K562 (cell line): Measurements from ENCODE around the gene ZFYVE1. TPM values are rescaled to one million over a fixed set of nuclear protein-coding genes. Genes with fewer than 3 reads are reported as not detected.

Experiments used
- ATAC-seq: fragments of 200-7000 bp; cut with Tn5 transposase; 3 replicates; pipeline ENCODE4 v1.9.1; 2020; ENCODE audit warnings: moderate library complexity
- BruUV-seq: library from RNA; stranded (reverse); fragments of 400-500 nt; replicated peaks from 2 replicates; lab custom pipeline; 2021; lab: Mats Ljungman, UMichigan
- CTCF ChIA-PET: fragments of 300-600 bp; formaldehyde crosslinking; extraction: SDS; loops from one replicate; lab custom pipeline; 2021; ENCODE audit warnings: low intra/inter-chr PET ratio; lab: Yijun Ruan, JAX
- POLR2A ChIA-PET: fragments of 300-600, 350-650 bp; sonication (Branson Sonifier 250); formaldehyde crosslinking; extraction: SDS; loops from one replicate; lab custom pipeline; 2021; ENCODE audit warnings: antibody characterized with exemption, inconsistent platforms; lab: Yijun Ruan, JAX
- DNase-seq, 4 experiments: peaks; one replicate each; pipeline versions ENCODE4 v3.0.0 to v3.0.0-alpha.2; 2011 to 2018; ENCODE audit warnings: low spot score in 3 of 4, mixed read lengths in 3 of 4; ENCODE audit errors: extremely low read depth in 1 of 4
- FAIRE-seq: peaks from 2 replicates; lab custom pipeline; 2011; peaks lifted over from hg19 to GRCh38; lab: Jason Lieb, UNC
- H2AFZ ChIP-seq: 2 replicates; pipeline ENCODE4 v1.6.0; 2011; ENCODE audit warnings: low read depth, low read length, control low read depth, inconsistent platforms
- H3K27ac ChIP-seq: fragments of 200-600 bp; 3 replicates; pipeline ENCODE4 v1.8.0; 2011; ENCODE audit warnings: low read depth, mild to moderate bottlenecking, control low read depth, inconsistent platforms, low read length, moderate library complexity, mixed read lengths; ENCODE audit errors: extremely low read depth
- H3K27me3 ChIP-seq, 2 experiments: fragments of 300-600 bp in 1 of 2; 2 replicates in 1 of 2; 3 replicates in 1 of 2; pipeline versions ENCODE4 v1.6.0 to v1.8.0; 2011; ENCODE audit warnings: inconsistent platforms in 2 of 2, low read length in 2 of 2, mild to moderate bottlenecking in 1 of 2, mixed read lengths in 1 of 2, moderate library complexity in 1 of 2; ENCODE audit not compliant: control insufficient read depth in 2 of 2, insufficient read depth in 2 of 2
- H3K36me3 ChIP-seq: fragments of 300-600 bp; 3 replicates; pipeline ENCODE4 v1.8.0; 2011; ENCODE audit warnings: mild to moderate bottlenecking, low read length, inconsistent platforms; ENCODE audit not compliant: control insufficient read depth, insufficient read depth
- H3K4me1 ChIP-seq, 2 experiments: fragments of 200-600 bp in 1 of 2; replicated peaks in 1 of 2; 2 replicates in 1 of 2; 3 replicates in 1 of 2; pipeline versions ENCODE4 v1.5.1 to v1.8.0; 2011; ENCODE audit warnings: inconsistent platforms in 2 of 2, low read length in 2 of 2, mild to moderate bottlenecking in 1 of 2, mixed read lengths in 1 of 2, moderate library complexity in 1 of 2; ENCODE audit not compliant: control insufficient read depth in 2 of 2, insufficient read depth in 2 of 2
- H3K4me2 ChIP-seq: 2 replicates; pipeline ENCODE4 v1.6.1; 2011; ENCODE audit warnings: low read length, control low read depth, inconsistent platforms, mixed read lengths; ENCODE audit not compliant: insufficient read depth
- H3K4me3 ChIP-seq: fragments of 200-600 bp; sonication (generic), shearing (Covaris generic); 2 replicates; pipeline ENCODE4 v1.5.1; 2016; ENCODE audit warnings: control low read depth, inconsistent platforms
- H3K79me2 ChIP-seq: fragments of 200-600 bp; 3 replicates; pipeline ENCODE4 v1.8.0; 2011; ENCODE audit warnings: low read length, inconsistent platforms; ENCODE audit not compliant: control insufficient read depth, insufficient read depth
- H3K9ac ChIP-seq, 2 experiments: 2 replicates each; pipeline versions ENCODE4 v1.6.0 to v1.6.1; 2011; ENCODE audit warnings: low read depth in 2 of 2, low read length in 2 of 2, control low read depth in 1 of 2, inconsistent platforms in 1 of 2, mild to moderate bottlenecking in 1 of 2, mixed read lengths in 1 of 2; ENCODE audit not compliant: insufficient read depth in 1 of 2
- H3K9me1 ChIP-seq: one replicate; pipeline ENCODE4 v1.6.0; 2011; ENCODE audit warnings: inconsistent platforms, mild to moderate bottlenecking, low read length, moderate library complexity; ENCODE audit not compliant: control insufficient read depth, insufficient read depth
- H3K9me3 ChIP-seq: replicated peaks from 2 replicates; pipeline ENCODE4 v1.5.1; 2011; ENCODE audit warnings: low read depth, low read length, inconsistent platforms; ENCODE audit not compliant: control insufficient read depth, insufficient read depth
- H4K20me1 ChIP-seq: replicated peaks from 2 replicates; pipeline ENCODE4 v1.6.1; 2011; ENCODE audit warnings: low read length, inconsistent platforms, mixed read lengths; ENCODE audit not compliant: control insufficient read depth, insufficient read depth
- AFF4 ChIP-seq: sonication (generic); formaldehyde crosslinking; IDR thresholded peaks from 2 replicates; pipeline ENCODE4 v1.8.0; 2023; ENCODE audit warnings: mild to moderate bottlenecking, missing genetic modification reagents
- EHMT2 ChIP-seq: fragments of 450-650 bp; IDR thresholded peaks from 2 replicates; pipeline ENCODE4 v1.6.1; 2018; ENCODE audit warnings: antibody characterized with exemption
- PHF8 ChIP-seq: fragments of 200-600 bp; sonication (generic); IDR thresholded peaks from 2 replicates; pipeline ENCODE4 v1.6.1; 2012; ENCODE audit warnings: mixed run types, mild to moderate bottlenecking, inconsistent platforms, low read length, moderate library complexity, borderline replicate concordance
- RBM25 ChIP-seq: fragments of 200-400 bp; formaldehyde crosslinking; IDR thresholded peaks from 2 replicates; pipeline ENCODE4 v1.6.1; 2018; ENCODE audit warnings: low read length, low read depth, moderate library complexity; ENCODE audit not compliant: severe bottlenecking
- THAP7 ChIP-seq: fragments of 250-450 bp; sonication (Bioruptor Pico); IDR thresholded peaks from 2 replicates; pipeline ENCODE4 v1.5.0; 2021
- ZNF140 ChIP-seq: fragments of 250-450 bp; sonication (Bioruptor Pico); IDR thresholded peaks from 2 replicates; pipeline ENCODE4 v1.8.0; 2021; ENCODE audit warnings: moderate library complexity, mild to moderate bottlenecking, inconsistent platforms
- ZNF318 ChIP-seq, 2 experiments: fragments of 450-650 bp; IDR thresholded peaks; 2 replicates each; pipeline ENCODE4 v1.6.1; 2016; ENCODE audit warnings: mild to moderate bottlenecking in 2 of 2, borderline replicate concordance in 1 of 2, low read depth in 1 of 2, moderate library complexity in 1 of 2
- WGBS: fragments of 100-300 bp; shearing (Covaris generic); methylation state at CpG from one replicate; pipeline ENCODE4 v1.1.6; 2016; ENCODE audit warnings: low coverage, mixed read lengths; ENCODE audit not compliant: insufficient coverage; ENCODE audit errors: missing lambda C conversion rate; 5-methylcytosine and 5-hydroxymethylcytosine counted together
- in situ Hi-C: fragments of 300-500 bp; cut with MboI; formaldehyde crosslinking; loops from 4 replicates; pipeline ENCODE4 v1.15.0; 2018; ENCODE audit warnings: inconsistent platforms, mixed read lengths
- intact Hi-C: fragments of 100-400 bp; cut with micrococcal nuclease; formaldehyde crosslinking; loops from 2 replicates; pipeline ENCODE4 v1.14.2; 2022
- polyA plus RNA-seq, 8 experiments: library from polyadenylated mRNA; depleted of rRNA in 4 of 8; stranded (reverse) in 5 of 8; unstranded in 3 of 8; fragments of >200 nt; fragmentation: Nextera tagmentation in 2 of 8; fragmentation: Illumina TruSeq in 1 of 8; extraction: Ambion mirVana in 2 of 8; extraction: Trizol in 1 of 8; gene quantifications; 2 replicates each; pipeline versions ENCODE4 v1.2.1 to v1.2.3, GENCODE V29; 2011 to 2014; ENCODE audit warnings: inconsistent platforms in 1 of 8, missing spikeins in 1 of 8
- total RNA-seq, 7 experiments: library from RNA; depleted of rRNA in 6 of 7; stranded (reverse); fragments of >200 nt in 6 of 7; fragmentation: Illumina TruSeq in 2 of 7; extraction: Trizol in 2 of 7; gene quantifications; 2 replicates each; pipeline versions ENCODE4 v1.2.1 to v1.2.3, GENCODE V29; 2011 to 2021; ENCODE audit warnings: low replicate concordance in 1 of 7

ZFYVE1 gene
- total and polyA plus RNA-seq, 9 of the 15 experiments (the other 6 are each of a cell fraction or from before 2014, with no cell fraction given) = 0.62 to 5.5 (median 3.4) TPM

GRCh38 chr14:73008501-73008900 lies 18.4 kb downstream of the ZFYVE1 start (continued):
- no peak for TF ChIP-seq AFF4 (CRISPR knock-in tag)
- no peak for TF ChIP-seq PHF8

- no peak overlapping the region for H3K4me2 ChIP-seq
- ChIA-PET POLR2A (interaction anchor here (0.6 kb wide), 1 partner anchor 23 kb away, joined by 3 read pairs; no protein-coding TSS in a partner anchor), CTCF (no interaction called here)
- no peak overlapping the region for H3K27ac ChIP-seq
- in situ Hi-C loops = no loop called here
- BruUV-seq = no TSS peak
- H3K79me2 ChIP-seq = no peaks in the 10 kb centered on the region
- no peak for FAIRE-seq
- H3K9ac ChIP-seq = no peak overlapping the region
- H3K36me3 ChIP-seq = no peaks in the 10 kb centered on the region
- H3K4me1 ChIP-seq = peaks cover 4 to 5% of the 10 kb centered on the region in 2 experiments; a peak in 3 of 5 replicates
- intact Hi-C loops = no loop called here
- H3K9me1 ChIP-seq = no peaks in the 10 kb centered on the region
- DNase-seq = no peak
- H3K4me3 ChIP-seq = no peak overlapping the region
- no peak overlapping the region for H2AFZ ChIP-seq
- WGBS = 66% methylated on average over 4 of the region's 5 CpGs
- no peaks in the 10 kb centered on the region for H3K9me3 ChIP-seq
- no peaks in the 10 kb centered on the region for H3K27me3 ChIP-seq
- H4K20me1 ChIP-seq = no peaks in the 10 kb centered on the region
- no peak for ATAC-seq
- TF ChIP-seq THAP7 (CRISPR knock-in tag) (no peak), EHMT2 (no peak), ZNF140 (CRISPR knock-in tag) (no peak), RBM25 (no peak), ZNF318 (IDR thresholded peaks at IDR 0.05; ENCODE audit: borderline replicate concordance in 1 of 2, low read depth in 1 of 2) (no peak)
Measured at GRCh38 chr14:73007835-73008234, 19.1 kb downstream of the ZFYVE1 start.
